SK-N-SH (cell line): ENCODE measurements around the gene HOXB9. TPM values are rescaled to one million over a fixed set of nuclear protein-coding genes. Genes with fewer than 3 reads are reported as not detected.

Experiments used
- CTCF ChIA-PET: fragments of 300-600, 350-600 bp; formaldehyde crosslinking; extraction: SDS; loops from one replicate; lab custom pipeline; 2021; lab: Yijun Ruan, JAX
- POLR2A ChIA-PET: fragments of 350-600 bp; sonication (Branson Sonifier 250); formaldehyde crosslinking; extraction: SDS; loops from one replicate; lab custom pipeline; 2020; ENCODE audit warnings: antibody characterized with exemption, inconsistent platforms; lab: Yijun Ruan, JAX
- DNase-seq: peaks from one replicate; pipeline ENCODE4 v3.0.0; 2012
- H2AFZ ChIP-seq: fragments of 200-600 bp; sonication (generic); 2 replicates; pipeline ENCODE4 v1.8.1; 2016; ENCODE audit warnings: antibody characterized with exemption, mild to moderate bottlenecking, low read depth
- H3F3A ChIP-seq: fragments of 200-600 bp; sonication (generic); replicated peaks from 2 replicates; pipeline ENCODE3; 2016; ENCODE audit warnings: antibody characterized with exemption, mild to moderate bottlenecking; ENCODE audit not compliant: insufficient read depth
- H3K27ac ChIP-seq, 2 experiments: fragments of 200-500 bp in 1 of 2; fragments of 200-600 bp in 1 of 2; sonication (Bioruptor generic) in 1 of 2; sonication (generic), shearing (Covaris generic) in 1 of 2; 2 replicates each; pipeline versions ENCODE4 v1.5.1 to v1.6.1; 2014 to 2016; ENCODE audit warnings: low read depth in 2 of 2, inconsistent platforms in 1 of 2, low read length in 1 of 2, mild to moderate bottlenecking in 1 of 2, mixed read lengths in 1 of 2
- H3K27me3 ChIP-seq: fragments of 200-600 bp; sonication (generic), shearing (Covaris generic); 2 replicates; pipeline ENCODE4 v1.6.1; 2016; ENCODE audit warnings: mixed run types; ENCODE audit not compliant: insufficient read depth
- H3K36me3 ChIP-seq, 2 experiments: fragments of 200-500 bp in 1 of 2; fragments of 200-600 bp in 1 of 2; sonication (Bioruptor generic) in 1 of 2; sonication (generic) in 1 of 2; replicated peaks in 1 of 2; 2 replicates each; pipeline versions ENCODE3 to v1.5.1; 2014 to 2016; ENCODE audit warnings: low read length in 1 of 2, mild to moderate bottlenecking in 1 of 2; ENCODE audit not compliant: insufficient read depth in 2 of 2, control insufficient read depth in 1 of 2
- H3K4me1 ChIP-seq, 2 experiments: fragments of 200-500 bp in 1 of 2; fragments of 200-600 bp in 1 of 2; sonication (Bioruptor generic) in 1 of 2; sonication (generic), shearing (Covaris generic) in 1 of 2; 2 replicates each; pipeline versions ENCODE4 v1.5.1 to v1.6.1; 2014 to 2016; ENCODE audit warnings: low read depth in 1 of 2, low read length in 1 of 2, mixed run types in 1 of 2; ENCODE audit not compliant: insufficient read depth in 2 of 2, control insufficient read depth in 1 of 2
- H3K4me2 ChIP-seq: fragments of 200-600 bp; sonication (generic), shearing (Covaris generic); 2 replicates; pipeline ENCODE4 v1.6.1; 2017; ENCODE audit warnings: mixed run types
- H3K4me3 ChIP-seq, 2 experiments: fragments of 200-500 bp in 1 of 2; fragments of 200-600 bp in 1 of 2; sonication (Bioruptor generic) in 1 of 2; sonication (generic), shearing (Covaris generic) in 1 of 2; 2 replicates each; pipeline versions ENCODE4 v1.5.1 to v1.8.1; 2014 to 2016; ENCODE audit warnings: low read depth in 2 of 2, inconsistent platforms in 1 of 2, low read length in 1 of 2, mild to moderate bottlenecking in 1 of 2, mixed read lengths in 1 of 2, moderate library complexity in 1 of 2
- H3K79me2 ChIP-seq: fragments of 200-600 bp; sonication (generic); 2 replicates; pipeline ENCODE4 v1.8.1; 2017; ENCODE audit warnings: mild to moderate bottlenecking; ENCODE audit not compliant: insufficient read depth
- H3K9ac ChIP-seq: fragments of 200-600 bp; sonication (generic); 2 replicates; pipeline ENCODE4 v1.6.1; 2017; ENCODE audit warnings: mixed run types
- H3K9me2 ChIP-seq: fragments of 200-600 bp; sonication (generic); 2 replicates; pipeline ENCODE4 v1.6.1; 2017; ENCODE audit warnings: mixed run types
- H3K9me3 ChIP-seq: fragments of 200-600 bp; sonication (generic); 2 replicates; pipeline ENCODE4 v1.6.1; 2017; ENCODE audit warnings: mixed run types, mild to moderate bottlenecking, moderate library complexity
- H4K20me1 ChIP-seq: fragments of 200-600 bp; sonication (generic); 2 replicates; pipeline ENCODE4 v1.6.1; 2017; ENCODE audit warnings: mild to moderate bottlenecking, mixed run types; ENCODE audit not compliant: insufficient read depth
- EZH2phosphoT487 ChIP-seq: fragments of 200-600 bp; sonication (generic); IDR thresholded peaks from 2 replicates; pipeline ENCODE4 v1.6.1; 2017; ENCODE audit warnings: low read depth, mixed run types, mild to moderate bottlenecking, antibody characterized with exemption, moderate library complexity, borderline replicate concordance
- FOSL2 ChIP-seq: IDR thresholded peaks from 2 replicates; pipeline ENCODE4 v1.4.0; 2012; ENCODE audit warnings: low read depth, mild to moderate bottlenecking, moderate library complexity, borderline replicate concordance
- FOXJ3 ChIP-seq: sonication (generic); formaldehyde crosslinking; IDR thresholded peaks from 2 replicates; pipeline ENCODE4 v1.5.1; 2020; ENCODE audit warnings: mild to moderate bottlenecking, missing genetic modification reagents
- FOXM1 ChIP-seq: IDR thresholded peaks from 2 replicates; pipeline ENCODE4 v1.4.0; 2012; ENCODE audit warnings: low read depth, mild to moderate bottlenecking
- GATA2 ChIP-seq: sonication (generic); formaldehyde crosslinking; IDR thresholded peaks from 2 replicates; pipeline ENCODE4 v1.5.0; 2020; ENCODE audit warnings: mild to moderate bottlenecking, missing genetic modification reagents
- JUND ChIP-seq: IDR thresholded peaks from 2 replicates; pipeline ENCODE4 v1.4.0; 2012
- MEF2A ChIP-seq: IDR thresholded peaks from 2 replicates; pipeline ENCODE4 v1.4.0; 2012; ENCODE audit warnings: low read depth, borderline replicate concordance
- MXI1 ChIP-seq: IDR thresholded peaks from 2 replicates; pipeline ENCODE4 v1.6.1; 2012; ENCODE audit warnings: mild to moderate bottlenecking, low read depth, low read length, improper control_type of control experiment
- NRF1 ChIP-seq: IDR thresholded peaks from 2 replicates; pipeline ENCODE4 v1.6.1; 2012; ENCODE audit warnings: low read depth, mild to moderate bottlenecking, low read length
- PBX3 ChIP-seq: IDR thresholded peaks from 2 replicates; pipeline ENCODE4; 2012
- RCOR1 ChIP-seq: fragments of 150-350 bp; IDR thresholded peaks from 2 replicates; pipeline ENCODE4 v1.6.1; 2017; ENCODE audit warnings: antibody characterized with exemption, low read length
- TCF12 ChIP-seq: IDR thresholded peaks from 2 replicates; pipeline ENCODE4 v1.4.0; 2012
- WGBS: methylation state at CpG from one replicate; pipeline ENCODE4 v1.1.6; 2017; ENCODE audit warnings: low lambda C conversion rate; 5-methylcytosine and 5-hydroxymethylcytosine counted together
- polyA plus RNA-seq, 3 experiments: library from polyadenylated mRNA; depleted of rRNA; stranded (reverse); fragments of >200 nt; gene quantifications; 2 replicates each; pipeline ENCODE4 v1.2.3, GENCODE V29; 2012
- TF ChIP-seq, protein P1 (sequence below): fragments of 200-600 bp; sonication (generic); IDR thresholded peaks from 2 replicates; pipeline ENCODE4 v1.6.1; 2017; ENCODE audit warnings: antibody characterized with exemption, mild to moderate bottlenecking, moderate library complexity

The HOXB9 gene
- polyA plus RNA-seq (2012; rRNA removed): not detected in 2 replicates
- polyA plus RNA-seq (2012; cell fraction: cytosol; rRNA removed): not detected in 2 replicates
- not detected in 2 replicates for polyA plus RNA-seq (2012; cell fraction: nucleus; rRNA removed)

DNA sequence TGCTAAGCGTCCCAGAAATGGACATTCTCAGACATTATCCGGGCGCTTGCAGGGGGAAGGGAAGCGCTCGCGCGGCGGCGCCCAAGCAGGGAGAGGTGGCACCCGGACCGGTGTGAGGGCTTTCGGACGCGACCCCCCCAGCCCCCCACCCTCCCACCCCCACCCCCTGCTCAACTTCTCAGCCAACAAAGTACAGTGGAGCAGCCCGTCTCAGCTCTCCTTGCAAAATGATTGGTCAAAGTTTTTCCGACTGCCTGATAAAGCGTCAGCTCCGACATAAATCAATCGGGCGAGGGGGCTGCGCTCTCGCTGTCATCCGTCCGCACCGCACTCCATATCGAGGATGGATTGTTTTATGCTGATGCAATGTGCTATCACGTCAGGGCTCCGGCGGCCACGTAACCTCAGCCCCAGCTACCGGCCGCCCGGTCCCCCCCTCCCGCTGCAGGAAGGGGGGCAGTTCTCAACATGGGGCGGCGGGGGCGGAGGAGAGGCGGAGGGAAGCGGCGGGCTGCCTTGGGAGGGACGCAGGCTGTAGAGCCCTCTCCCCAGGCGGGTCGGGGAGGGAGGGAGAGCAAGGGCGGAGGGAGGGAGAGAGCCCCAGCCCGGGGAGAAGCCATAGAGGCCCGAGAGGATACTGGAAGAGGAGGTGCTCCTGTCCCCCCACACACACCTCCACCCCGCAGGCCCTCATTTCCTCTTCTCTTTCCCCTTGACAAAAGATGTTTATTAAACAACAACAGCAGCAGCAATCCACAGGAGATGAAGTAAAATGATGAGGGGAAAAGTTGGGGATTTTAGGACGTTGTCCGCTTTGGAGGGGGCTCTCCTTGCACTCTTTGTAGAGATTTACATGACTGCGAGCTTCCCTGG is at the start of gene HOXB9:
HOXB9 (minus strand) TSS at position 114 of the 873 bp plus-strand sequence; CDS start at position 25, 89 bp downstream.
- H3K27ac ChIP-seq: no peak within 1 kb of the TSS
- H3K4me3 ChIP-seq: no peak within 1 kb of the TSS
- H3F3A ChIP-seq: no peaks in the 10 kb centered on the region
- no peaks in the 10 kb centered on the region for H3K36me3 ChIP-seq
- H3K27me3 ChIP-seq: peaks cover 98% of the 10 kb centered on the region
- no peak for DNase-seq
- no peaks in the 10 kb centered on the region for H3K79me2 ChIP-seq
- TF ChIP-seq EZH2phosphoT487: peak; percentile 85; the same call in 1 of the 2 replicates
- no peak for TF ChIP-seq GATA2
- peaks cover 3% of the 10 kb centered on the region; the same call in 1 of the 2 replicates for H4K20me1 ChIP-seq
- peak within 1 kb of the TSS; percentile 70 for H3K4me2 ChIP-seq
- H3K4me1 ChIP-seq: no peaks in the 10 kb centered on the region
- CTCF ChIA-PET: interaction anchor here (0.9 to 7.6 kb wide), 11 partner anchors 8 to 382 kb away, joined by 3 to 50 read pairs (median 4); no protein-coding TSS in a partner anchor
- H3K9ac ChIP-seq: no peak within 1 kb of the TSS
- H3K9me2 ChIP-seq: no peaks in the 10 kb centered on the region
- WGBS: 2% methylated on average over 22 of the region's 50 CpGs
- POLR2A ChIA-PET: no interaction called here
- H2AFZ ChIP-seq: peak within 1 kb of the TSS; percentile 60
- H3K9me3 ChIP-seq: no peaks in the 10 kb centered on the region

- Histone ChIP-seq H3K27ac (no peak overlapping the region), H4K20me1 (no peaks in the 10 kb centered on the region), H3K36me3 (no peaks in the 10 kb centered on the region), H2AFZ (no peak overlapping the region), H3K9ac (no peak overlapping the region), H3K4me1 (no peaks in the 10 kb centered on the region), H3K4me3 (peak overlapping the region in 1 of 2 experiments; percentile 62; a peak in 1 of 4 replicates), H3F3A (peaks cover 3% of the 10 kb centered on the region), H3K27me3 (peaks cover 80% of the 10 kb centered on the region), H3K4me2 (peak overlapping the region; percentile 92; the same call in 1 of the 2 replicates), H3K9me3 (no peaks in the 10 kb centered on the region), H3K9me2 (no peaks in the 10 kb centered on the region), H3K79me2 (no peaks in the 10 kb centered on the region)
- ChIA-PET POLR2A (no interaction called here), CTCF (interaction anchor here (0.6 to 9.3 kb wide), 72 partner anchors 10 to 525 kb away, joined by 3 to 117 read pairs (median 4); partner anchors contain the start of genes ATP5MC1, CALCOCO2, HOXB13 and HOXB8)
- 10% methylated on average over 2 of the region's 2 CpGs for WGBS
- TF ChIP-seq MEF2A: no peak
- no peak for TF ChIP-seq NRF1
- no peak for TF ChIP-seq PBX3
- TF ChIP-seq GATA2: no peak
- no peak for TF ChIP-seq TCF12
- TF ChIP-seq JUND: no peak
- DNase-seq: no peak
Measured at GRCh38 chr17:48672340-48672739, 46.2 kb upstream of the HOXB9 start.

DNA sequence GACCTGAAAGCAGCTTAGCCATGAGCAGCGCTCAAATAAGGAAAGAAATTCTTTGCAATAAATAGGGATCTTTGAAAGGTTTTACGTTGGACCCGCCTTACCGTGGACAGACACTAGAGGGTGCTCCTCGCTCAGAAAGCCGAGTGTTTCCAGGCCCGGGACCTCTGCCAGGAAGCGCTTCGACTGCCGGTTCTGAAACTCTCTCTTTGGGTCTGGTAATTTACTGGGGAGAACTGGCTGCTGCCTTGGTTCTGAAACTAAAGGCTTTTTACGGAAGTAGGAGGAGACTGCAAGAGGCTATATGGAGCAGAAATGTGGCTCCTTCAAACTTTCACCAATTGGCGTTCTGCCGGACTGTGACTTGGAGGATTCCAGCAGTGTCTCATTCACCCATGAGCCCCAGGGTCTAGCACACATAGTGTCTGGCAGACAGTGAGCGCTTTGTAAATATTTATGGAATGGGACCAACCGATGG is 45.6 kb upstream of the HOXB9 start:
- Histone ChIP-seq H3K4me1 (no peaks in the 10 kb centered on the region), H3K9me3 (no peaks in the 10 kb centered on the region), H3K4me2 (peak overlapping the region; percentile 92), H4K20me1 (no peaks in the 10 kb centered on the region), H3K9me2 (no peaks in the 10 kb centered on the region), H3K27me3 (peaks cover 79% of the 10 kb centered on the region), H3K4me3 (peak overlapping the region; percentile 35 to 62; a peak in 3 of 4 replicates), H3K27ac (no peak overlapping the region), H3K9ac (no peak overlapping the region), H3K79me2 (no peaks in the 10 kb centered on the region), H3K36me3 (no peaks in the 10 kb centered on the region), H2AFZ (peak overlapping the region; percentile 75; the same call in 1 of the 2 replicates), H3F3A (peaks cover 3% of the 10 kb centered on the region)
- 3% methylated on average over 14 of the region's 15 CpGs for WGBS
- ChIA-PET CTCF (interaction anchor here (0.6 to 9.3 kb wide), 80 partner anchors 9 to 838 kb away, joined by 3 to 117 read pairs (median 4); partner anchors contain the start of genes ATP5MC1, CALCOCO2, HOXB13 and HOXB8), POLR2A (no interaction called here)
- DNase-seq: peak; percentile 76
- no peak for TF ChIP-seq FOXJ3 (CRISPR knock-in tag)
- no peak for TF ChIP-seq RCOR1
- no peak for TF ChIP-seq GATA2
- no peak for TF ChIP-seq TCF12
- 0 out of 2 replicates have a peak, but pooled peaks have one; percentile 1 for TF ChIP-seq NRF1
- TF ChIP-seq, protein P1, sequence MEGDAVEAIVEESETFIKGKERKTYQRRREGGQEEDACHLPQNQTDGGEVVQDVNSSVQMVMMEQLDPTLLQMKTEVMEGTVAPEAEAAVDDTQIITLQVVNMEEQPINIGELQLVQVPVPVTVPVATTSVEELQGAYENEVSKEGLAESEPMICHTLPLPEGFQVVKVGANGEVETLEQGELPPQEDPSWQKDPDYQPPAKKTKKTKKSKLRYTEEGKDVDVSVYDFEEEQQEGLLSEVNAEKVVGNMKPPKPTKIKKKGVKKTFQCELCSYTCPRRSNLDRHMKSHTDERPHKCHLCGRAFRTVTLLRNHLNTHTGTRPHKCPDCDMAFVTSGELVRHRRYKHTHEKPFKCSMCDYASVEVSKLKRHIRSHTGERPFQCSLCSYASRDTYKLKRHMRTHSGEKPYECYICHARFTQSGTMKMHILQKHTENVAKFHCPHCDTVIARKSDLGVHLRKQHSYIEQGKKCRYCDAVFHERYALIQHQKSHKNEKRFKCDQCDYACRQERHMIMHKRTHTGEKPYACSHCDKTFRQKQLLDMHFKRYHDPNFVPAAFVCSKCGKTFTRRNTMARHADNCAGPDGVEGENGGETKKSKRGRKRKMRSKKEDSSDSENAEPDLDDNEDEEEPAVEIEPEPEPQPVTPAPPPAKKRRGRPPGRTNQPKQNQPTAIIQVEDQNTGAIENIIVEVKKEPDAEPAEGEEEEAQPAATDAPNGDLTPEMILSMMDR: peak; percentile 99
- TF ChIP-seq MXI1: no peak
- TF ChIP-seq FOXM1: no peak
- TF ChIP-seq FOSL2: no peak
